A549 treated with CpdA at 1 μM for 4 hours (cell line): ENCODE measurements around the gene CDK5R1. TPM values are rescaled to one million over a fixed set of nuclear protein-coding genes. Genes with fewer than 3 reads are reported as not detected.

Experiments used
- total RNA-seq: library from RNA; stranded (reverse); fragments of 200-300 nt; extraction: Qiagen RNA extraction; gene quantifications from 5 replicates; pipeline ENCODE4 v1.2.3, GENCODE V29; 2022; ENCODE audit warnings: low read depth

The CDK5R1 gene
- 2.9 to 4.0 TPM (median 3.2 TPM) in 5 replicates for total RNA-seq

GRCh38 chr17:32486701-32487472 lies at the start of gene CDK5R1:
Gene CDK5R1, plus strand, starts transcription at chr17:32486993. Its CDS starts 628 bp downstream, at chr17:32487621.

DNA sequence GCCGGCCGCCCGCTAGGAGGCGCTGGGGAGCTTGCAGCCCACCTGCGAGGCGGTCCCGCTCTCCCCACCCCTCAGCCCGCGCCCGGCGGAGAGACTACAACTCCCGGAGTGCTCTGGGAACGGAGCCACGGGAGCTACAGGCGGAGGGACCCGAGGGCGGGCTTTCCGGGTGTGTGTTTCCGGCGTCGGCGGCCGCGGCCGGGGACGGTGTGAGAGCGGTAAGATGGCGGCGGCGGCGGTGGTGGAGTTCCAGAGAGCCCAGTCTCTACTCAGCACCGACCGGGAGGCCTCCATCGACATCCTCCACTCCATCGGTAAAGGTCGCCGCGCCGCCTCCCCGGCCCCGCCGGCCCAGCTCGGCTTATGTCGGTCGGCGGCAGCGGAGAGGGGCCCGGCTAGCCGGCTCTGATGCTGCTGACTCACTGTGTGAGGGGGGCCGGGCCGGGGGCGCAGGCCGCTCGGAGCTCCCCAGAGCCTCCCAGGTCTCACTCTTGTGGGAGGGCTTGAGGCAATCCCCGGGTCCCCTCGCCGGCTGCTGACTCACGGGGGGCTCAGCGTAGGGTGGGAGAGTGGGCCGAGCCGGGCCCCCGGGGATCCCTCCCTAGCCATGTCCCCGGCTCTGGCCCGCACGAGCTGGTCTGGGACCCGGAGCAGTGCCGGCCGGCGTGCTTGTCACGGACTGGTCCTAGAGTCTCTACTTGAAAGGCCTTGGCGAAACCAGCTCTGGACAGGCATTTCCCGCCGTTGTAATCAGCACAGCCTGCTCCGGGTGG lies 42.3 kb upstream of the CDK5R1 start, which contains the start of gene PSMD11:
Gene PSMD11, plus strand, starts transcription at position 210 of the 773 bp plus-strand sequence. Its CDS starts 14 bp downstream, at position 224.

Other genes starting within 250 kb of the CDK5R1 start
- gene RHBDL3, start 221.2 kb upstream of the CDK5R1 start, total RNA-seq: 3.2 to 5.2 TPM (median 4.4 TPM) in 5 replicates
- 24.9 to 33.0 TPM (median 26.7 TPM) in 5 replicates for gene C17orf75, start 144.8 kb upstream of the CDK5R1 start, total RNA-seq
- gene ZNF207, start 136.8 kb upstream of the CDK5R1 start, total RNA-seq: 240 to 262 TPM (median 248 TPM) in 5 replicates
- 178 to 271 TPM (median 190 TPM) in 5 replicates for gene PSMD11, start 42.5 kb upstream of the CDK5R1 start, total RNA-seq